Measurements from ENCODE around the gene LMO7.

Gene LMO7

DNA sequence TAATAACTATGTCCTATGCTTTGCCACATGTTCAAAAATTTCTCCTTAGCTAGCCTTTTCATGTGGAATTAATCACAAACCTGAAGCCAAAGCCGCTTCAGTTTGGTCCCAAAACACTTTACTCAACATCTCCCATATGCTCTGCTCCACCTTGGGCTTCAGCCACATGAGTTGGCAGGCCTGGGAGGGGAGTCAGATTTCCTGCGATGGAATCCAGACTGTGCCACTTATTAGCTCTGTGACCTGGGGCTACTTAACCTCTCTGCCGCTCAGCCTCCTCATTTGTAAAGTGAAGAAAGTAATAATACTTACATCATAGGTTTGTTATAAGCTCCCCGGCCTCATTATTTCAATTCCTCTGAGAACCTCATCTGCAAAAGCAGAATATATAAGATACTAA, 272.0 kb downstream of the LMO7 start:
- DNase-seq, result no peak

Measured in NCI-H226 (cell line).